HCEC 1CT (cell line): ENCODE results near the gene HSPD1.

Experiments used
- DNase-seq: peaks from one replicate; pipeline ENCODE4 v3.0.0-alpha.2; 2017

The HSPD1 gene

DNA sequence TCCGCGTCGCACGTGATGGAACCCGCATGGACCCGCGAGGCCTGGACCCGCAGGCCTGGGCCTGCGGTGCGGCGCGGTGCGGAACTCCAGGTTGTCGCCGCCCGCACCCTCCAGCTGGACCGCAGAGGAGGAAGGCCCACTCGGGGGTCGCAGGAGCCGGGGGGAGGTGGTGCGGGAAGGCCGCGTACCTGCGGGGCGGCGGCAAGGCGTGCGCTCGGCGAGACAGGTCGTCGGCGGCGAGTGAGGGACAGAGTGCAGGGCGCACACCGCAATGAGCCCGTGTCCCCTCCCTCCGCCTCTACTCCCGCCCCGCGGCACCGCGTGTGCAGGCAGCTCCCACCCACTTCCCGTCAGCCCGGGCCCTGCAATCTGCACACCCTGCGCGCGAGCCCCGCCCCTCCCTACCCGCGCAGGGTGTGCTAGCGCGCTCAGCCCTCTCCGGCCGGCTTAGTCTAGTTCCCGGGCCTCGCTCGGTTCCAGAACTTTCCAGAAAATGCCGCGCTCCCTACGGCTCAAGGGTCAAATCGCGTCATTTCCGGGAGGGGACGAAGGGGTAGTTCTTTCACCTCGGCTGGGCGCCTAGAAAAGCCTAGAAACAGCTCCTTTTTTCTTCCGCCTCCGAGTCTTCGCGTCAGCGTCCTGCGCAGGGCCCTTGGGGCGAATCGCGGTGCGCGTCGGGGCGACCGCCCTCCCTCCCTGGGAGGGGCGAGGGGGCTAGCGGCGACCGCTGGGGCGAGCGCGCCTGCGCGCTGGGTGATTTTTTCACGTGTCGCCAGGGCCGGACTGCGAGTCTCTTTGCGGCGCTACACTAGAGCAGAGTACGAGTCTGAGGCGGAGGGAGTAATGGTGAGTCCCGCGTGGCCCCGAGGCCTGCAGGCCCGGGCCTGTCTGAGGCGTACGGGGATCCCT lies at the start of gene HSPD1, which contains the start of gene HSPE1:
HSPD1 (minus strand) TSS at position 247 of the 909 bp plus-strand sequence. CDS start 992 bp downstream, outside the sequence.
HSPE1 (plus strand) TSS at position 786 of the 909 bp plus-strand sequence; CDS start at position 844, 58 bp downstream.
- peak; percentile 99 for DNase-seq

DNA sequence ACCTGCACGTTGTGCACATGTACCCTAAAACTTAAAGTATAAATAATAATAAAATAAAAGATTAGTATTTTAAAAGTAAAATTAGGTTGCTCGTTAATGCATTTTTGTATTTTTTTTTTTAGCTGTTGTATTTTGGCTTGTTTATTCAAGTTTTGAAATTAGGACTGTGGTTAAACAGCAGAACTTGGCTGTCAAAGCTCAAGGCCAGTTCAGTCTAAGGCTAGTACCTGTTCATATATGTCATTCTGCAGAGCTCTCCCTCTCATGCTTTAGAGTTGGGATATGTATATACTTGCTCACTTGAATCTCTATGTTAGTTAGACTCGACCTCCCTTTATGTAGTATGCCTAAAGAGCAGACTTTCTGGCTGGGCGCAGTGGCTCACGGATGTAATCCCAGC lies 48.9 kb upstream of the HSPD1 start:
- no peak for DNase-seq

- DNase-seq = no peak
Measured at GRCh38 chr2:197547163-197547900, 47.7 kb upstream of the HSPD1 start.

DNA sequence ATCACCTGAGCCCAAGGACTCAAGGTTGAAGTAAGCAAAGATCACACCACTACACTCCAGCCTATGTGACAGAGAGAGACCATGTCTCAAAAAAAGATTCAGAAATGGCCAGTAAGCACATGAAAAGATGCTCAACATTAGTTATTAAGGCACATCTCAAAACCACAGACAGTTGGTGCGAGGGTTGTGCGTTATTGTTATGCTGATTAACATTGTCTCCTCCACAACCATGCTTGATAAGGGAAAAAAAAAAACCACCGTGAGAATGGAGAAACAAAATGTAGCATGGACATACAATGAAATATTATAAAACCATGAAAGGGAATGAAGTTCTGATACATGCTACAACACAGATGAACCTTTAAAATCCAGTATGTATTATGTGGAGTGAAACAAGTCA lies 43.6 kb upstream of the HSPD1 start:
- DNase-seq = no peak

DNA sequence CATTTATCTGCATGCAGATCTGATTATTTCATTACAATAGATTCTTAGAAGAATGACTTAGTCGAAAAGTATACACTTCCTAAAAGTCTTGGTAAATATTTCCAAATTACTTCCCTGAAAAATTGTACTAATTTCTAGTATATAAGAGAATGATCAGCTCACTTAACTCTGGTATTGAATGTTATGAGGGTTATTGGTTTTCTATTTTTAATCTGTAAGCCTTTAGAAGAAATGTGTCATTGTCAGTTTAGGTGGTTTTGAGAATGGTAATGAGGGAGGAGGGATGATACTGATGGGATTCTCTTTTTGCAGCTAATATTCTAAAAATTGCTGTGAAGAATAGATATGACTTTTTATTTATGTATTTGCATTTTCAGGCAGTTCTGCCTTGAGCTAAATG lies 40.1 kb upstream of the HSPD1 start:
- DNase-seq = no peak

DNA sequence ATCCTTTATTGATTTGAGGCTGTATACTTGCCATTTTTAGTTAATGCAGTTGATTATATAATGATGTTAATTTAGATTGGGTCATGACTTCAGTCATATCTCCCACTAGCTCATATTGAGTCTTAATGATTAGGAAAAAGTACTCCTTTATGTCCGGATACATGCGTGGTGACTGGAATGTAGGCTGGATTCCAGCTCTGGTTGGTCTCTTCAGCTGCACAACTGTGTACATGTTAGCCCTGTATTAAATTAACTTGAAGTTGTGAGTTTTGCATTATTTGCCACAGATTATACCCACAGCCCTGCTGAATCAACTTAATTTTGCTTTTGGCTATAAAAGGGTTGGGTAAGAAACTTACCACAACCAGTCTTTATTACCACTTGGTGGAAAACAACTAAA lies 38.8 kb upstream of the HSPD1 start:
- DNase-seq = no peak

DNA sequence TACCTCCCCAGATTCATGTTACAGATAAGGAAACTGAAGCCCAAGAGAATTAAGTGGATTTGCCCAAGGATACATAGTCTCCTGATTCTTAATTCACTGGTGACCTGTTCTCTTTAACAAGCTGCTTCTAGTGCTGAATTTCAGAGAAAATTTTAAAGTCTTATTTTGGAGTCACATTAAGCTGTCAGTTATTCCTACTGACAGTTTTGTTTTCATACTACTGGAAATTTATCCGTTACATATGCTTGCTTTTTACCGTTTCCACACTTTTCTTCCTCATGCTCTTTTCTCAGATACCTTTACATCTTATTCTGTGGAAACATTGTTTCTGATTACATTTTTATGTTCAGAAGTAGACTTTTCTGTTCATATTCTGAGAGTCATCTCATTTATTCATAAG lies 17.5 kb upstream of the HSPD1 start:
- DNase-seq = no peak

DNA sequence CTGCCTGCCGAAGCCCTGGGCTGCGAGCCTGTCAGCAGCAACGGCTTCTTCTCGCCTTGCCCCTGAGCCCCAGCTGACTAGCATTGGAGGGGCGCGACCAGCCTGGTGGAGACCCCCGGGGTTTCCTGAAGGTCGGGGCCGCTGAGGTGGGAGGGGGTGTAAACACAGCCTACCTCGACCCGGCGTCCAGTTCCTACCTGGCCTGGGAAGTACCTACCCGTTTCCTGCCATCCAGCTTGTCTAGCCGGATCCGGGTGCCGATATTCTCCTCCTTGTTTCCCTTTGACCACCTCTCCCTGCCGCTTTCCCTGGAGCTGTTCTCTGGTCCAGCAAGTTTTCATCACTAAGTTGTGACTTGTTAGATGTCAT lies 16.7 kb upstream of the HSPD1 start:
- DNase-seq = peak; percentile 32

DNA sequence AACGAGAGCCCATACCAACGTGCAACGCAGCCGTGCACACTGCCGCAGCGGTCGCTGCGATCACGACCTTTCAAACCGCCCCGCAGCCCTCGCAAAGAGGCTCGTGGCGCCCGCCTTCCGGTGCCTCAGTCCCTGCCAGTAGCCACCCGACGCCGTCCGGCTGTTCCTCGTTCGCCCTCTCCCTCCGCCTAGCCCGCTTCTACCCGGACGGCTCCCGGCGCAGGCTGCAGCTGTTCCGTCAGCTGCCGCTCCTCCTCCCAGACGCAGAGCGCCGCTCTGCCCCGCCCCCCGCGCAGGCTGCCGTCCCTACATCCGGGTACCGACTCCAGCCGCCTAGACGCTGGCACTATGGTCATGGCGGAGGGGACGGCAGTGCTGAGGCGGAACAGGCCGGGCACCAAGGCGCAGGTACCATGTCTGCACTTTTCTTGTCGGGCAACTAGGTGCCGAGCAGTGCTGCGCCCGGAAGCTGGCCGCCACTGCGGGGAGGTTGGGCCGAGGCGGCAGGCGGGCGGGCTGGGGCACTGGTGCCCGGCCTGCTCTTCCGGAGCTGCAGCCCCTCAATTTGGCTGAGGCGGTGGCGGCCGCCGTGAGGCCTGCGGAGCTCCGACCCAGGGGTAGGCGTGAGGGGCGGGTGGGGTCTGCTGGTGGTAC lies 16.2 kb upstream of the HSPD1 start, which contains the start of gene MOB4:
MOB4 (plus strand) TSS at position 328 of the 654 bp plus-strand sequence; CDS start at position 349, 21 bp downstream.
- peak; percentile 95 for DNase-seq

GRCh38 chr2:197515315-197515738 lies 15.7 kb upstream of the HSPD1 start:
- DNase-seq = peak; percentile 11

- DNase-seq = no peak
Measured at GRCh38 chr2:197514754-197515153, 15.1 kb upstream of the HSPD1 start.

DNA sequence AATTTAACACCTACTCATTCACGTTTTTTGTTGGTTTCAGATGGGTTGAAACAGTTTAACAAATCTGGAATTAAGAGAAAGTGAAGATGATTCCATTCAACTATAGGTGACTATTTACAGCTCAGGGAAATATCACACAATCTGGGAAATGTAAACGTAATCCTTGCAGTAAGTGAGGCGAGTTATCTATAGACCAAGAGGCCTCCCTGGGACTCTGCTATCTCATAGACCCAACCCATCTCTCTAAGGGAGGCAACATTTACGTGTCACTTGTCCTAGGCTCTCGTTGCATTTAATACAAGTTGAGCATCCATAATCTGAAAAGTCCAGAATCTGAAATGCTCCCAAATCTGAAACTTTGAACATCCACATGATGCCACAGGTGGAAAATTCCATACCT lies 14.3 kb upstream of the HSPD1 start:
- DNase-seq = no peak

- no peak for DNase-seq
Measured at GRCh38 chr2:197506658-197507057, 7.0 kb upstream of the HSPD1 start.

GRCh38 chr2:197504512-197504911 lies 4.9 kb upstream of the HSPD1 start:
- DNase-seq = no peak

- no peak for DNase-seq
Measured at GRCh38 chr2:197504000-197504399, 4.4 kb upstream of the HSPD1 start.

GRCh38 chr2:197502685-197503084 lies 3.0 kb upstream of the HSPD1 start:
- no peak for DNase-seq

GRCh38 chr2:197502201-197502600 lies 2.6 kb upstream of the HSPD1 start:
- DNase-seq = no peak

DNA sequence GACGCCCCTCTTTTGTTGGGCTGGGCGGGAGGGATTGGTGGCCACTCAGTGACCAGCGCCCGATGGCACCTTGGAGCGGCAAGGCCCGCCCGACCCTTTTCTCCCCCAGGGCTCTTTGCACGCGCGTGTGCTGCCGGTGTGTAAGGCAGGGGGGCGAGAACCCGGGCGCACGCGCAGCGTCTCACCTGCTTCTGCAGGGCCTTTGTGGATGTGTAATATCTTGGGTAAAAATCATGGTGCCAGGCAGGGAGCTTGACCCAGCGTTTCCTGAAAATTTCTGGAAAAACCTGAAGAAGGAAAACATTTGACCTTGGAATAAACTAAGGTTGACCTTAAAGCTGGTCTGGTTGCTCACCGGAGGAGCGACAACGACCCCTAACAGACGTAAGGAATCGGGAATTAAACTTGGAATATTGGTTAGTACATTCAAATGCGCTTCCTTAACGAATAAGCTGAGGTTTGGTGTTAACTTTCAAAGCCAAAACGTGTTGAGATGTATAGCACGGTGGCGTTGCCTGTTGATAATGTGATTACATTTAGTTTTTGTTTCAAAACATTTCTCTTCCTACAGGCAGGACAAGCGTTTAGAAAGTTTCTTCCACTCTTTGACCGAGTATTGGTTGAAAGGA lies 977 bp upstream of the HSPD1 start:
- DNase-seq = no peak

- DNase-seq = peak; percentile 64
Measured at GRCh38 chr2:197498937-197499593, 575 bp downstream of the HSPD1 start.

DNA sequence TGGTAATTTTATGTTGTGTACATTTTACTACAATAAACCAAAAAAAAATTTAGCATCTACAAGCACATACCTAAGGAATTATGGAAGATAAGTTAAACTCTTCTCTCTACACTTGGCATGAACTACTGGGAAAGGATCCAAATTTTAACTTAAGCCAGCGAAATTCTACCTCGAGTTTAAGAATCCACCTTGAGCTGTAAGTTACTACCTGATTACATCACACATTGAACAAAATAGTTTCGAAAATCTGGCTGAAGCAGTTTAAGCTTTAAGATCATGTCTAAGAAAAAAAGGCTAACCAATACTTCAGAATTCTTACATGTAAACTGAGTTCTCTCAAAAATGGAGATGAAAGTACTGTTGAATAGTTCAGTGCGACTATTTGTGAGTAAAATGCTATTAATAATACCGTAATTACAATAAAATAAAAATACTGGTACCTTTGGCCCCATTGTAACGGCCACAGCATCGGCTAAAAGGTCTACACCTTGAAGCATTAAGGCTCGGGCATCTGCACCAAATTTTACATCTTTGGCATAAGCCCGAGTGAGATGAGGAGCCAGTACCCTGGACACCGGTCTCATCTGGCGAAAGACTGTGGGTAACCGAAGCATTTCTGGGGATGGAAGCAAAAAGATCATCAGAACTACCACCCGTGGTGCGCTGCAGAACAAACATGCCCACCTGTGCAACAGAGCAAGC lies 1.3 kb downstream of the HSPD1 start:
- DNase-seq = no peak

- no peak for DNase-seq
Measured at GRCh38 chr2:197497326-197497725, 2.3 kb downstream of the HSPD1 start.

DNA sequence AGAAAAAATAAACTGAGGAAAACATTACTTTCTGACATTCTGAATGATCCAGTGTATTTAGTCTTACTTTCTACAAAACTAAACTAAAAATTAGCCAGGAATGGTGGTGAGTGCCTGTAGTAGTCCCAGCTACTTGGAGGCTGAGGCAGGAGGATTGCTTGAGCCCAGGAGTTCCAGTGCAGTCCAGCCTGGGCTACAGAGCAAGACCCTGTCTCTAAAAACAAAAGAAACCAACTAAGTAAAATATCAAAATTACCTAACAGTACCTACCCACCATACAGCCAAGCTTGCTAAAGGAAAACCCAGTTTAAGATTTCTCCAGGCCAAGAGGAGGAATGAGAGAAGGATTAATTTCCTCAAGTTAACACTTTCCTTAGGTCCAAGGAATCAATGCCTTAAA lies 2.9 kb downstream of the HSPD1 start:
- DNase-seq = no peak
